ENCODE results near the gene PROSER3.

The PROSER3 gene

DNA sequence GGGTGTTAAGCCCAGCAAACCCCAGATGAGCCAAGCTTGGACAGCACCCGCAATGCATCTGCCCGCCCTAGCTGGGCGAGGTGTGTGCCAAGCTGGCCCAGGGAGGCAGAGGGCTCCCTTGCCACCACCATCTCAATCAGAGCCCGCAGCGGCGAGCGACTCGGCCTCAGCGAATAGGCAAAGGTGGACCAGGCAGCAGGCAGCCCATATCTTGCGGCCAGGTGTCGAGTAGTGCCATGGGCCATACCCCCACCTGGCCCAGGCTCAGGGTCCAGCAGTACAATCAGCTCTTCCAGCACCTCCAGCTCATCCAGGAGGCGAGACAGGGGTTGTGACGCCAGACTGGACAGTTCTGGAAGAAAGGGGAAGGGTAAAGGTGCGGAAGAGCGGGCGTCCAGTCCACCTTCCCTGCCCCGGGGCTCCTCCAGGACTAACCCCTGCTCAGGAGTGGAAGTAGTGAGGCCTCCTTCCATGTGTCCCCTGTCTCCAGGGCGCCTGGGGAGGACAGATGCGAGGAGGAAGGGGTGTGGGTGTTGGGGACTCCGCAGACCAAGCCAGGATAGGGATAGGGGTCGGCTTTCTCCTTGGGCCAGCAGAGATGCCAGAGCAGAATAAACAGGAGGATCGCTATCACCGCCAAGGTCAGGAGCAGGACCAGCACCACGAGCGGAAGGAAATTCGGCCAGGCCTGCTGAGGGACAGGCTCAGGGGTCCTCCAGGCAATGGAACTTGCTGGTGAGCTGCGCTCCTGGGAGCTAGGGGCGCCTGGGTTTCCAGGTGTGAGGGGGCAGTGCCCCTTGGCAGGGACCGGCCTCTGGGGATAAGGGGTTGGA lies 18.5 kb upstream of the PROSER3 start:
- no peak for DNase-seq

DNA sequence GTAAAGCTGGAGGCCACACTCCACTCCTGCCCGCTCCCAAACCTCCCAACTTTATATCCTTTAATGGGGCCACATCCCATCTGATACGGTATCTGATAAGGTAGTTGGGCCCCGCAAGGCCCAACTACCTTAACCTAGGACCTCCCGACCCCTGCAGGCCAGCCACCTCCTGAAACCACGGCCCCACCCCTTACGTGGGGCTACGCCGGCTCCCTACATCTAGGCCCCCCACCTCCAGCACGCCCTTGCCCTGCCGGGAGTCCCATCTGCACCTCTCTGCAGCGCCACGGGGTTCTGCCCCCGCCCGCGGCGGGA lies 17.9 kb upstream of the PROSER3 start:
- DNase-seq = no peak

DNA sequence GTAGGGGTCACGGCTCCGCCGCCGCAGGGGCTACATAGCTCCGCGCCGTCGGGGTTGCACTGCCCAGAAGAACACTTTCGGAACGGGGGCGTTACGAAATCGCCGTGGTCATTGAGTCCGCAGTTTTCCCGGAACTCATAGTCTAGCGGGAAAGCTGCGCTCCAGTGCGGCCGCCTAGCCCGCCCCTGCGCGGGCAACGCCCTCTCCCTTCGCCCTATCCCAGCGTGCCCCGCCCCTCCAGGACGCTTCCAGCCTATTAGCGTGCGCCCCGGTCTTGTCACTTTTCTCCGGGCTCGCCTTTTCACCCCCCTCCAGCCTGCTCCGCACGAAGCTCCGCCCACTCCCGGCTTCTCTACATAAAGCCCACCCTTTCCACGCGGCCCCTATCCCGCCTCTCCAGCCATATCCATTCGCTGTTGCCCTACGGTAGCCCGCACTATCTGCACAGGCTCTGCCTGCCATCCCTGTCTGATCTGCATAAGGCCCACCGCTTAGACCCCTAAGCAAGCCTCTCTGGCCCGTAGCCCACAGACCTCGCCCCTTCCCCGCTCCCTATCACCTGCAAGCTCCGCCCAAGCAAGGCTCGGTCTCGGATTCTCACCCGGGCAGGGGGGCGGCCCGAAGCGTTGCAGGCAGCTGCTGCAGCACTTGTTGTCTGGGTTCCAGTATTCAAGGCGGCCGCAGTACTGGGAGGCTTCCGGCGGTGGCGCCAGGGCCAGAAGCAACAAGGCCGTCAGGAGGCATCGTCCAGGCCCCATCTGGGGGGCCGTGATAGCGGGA lies 17.4 kb upstream of the PROSER3 start:
- DNase-seq = peak; percentile 94

DNA sequence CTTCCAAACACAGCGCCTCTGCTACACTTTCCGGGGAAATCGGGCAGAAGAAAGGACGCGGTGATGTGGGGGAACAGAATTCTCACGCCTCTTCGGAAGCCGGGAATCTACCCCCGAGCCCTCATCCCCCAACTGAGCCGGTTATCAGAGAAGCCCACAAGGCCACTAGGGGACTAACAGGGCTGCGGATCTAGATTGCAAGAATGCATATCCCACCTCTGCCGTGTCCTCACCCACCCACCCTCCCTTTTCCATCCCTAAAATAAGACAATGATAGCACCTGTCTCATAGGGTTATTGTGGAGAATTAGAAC lies 16.8 kb upstream of the PROSER3 start:
- DNase-seq = no peak

DNA sequence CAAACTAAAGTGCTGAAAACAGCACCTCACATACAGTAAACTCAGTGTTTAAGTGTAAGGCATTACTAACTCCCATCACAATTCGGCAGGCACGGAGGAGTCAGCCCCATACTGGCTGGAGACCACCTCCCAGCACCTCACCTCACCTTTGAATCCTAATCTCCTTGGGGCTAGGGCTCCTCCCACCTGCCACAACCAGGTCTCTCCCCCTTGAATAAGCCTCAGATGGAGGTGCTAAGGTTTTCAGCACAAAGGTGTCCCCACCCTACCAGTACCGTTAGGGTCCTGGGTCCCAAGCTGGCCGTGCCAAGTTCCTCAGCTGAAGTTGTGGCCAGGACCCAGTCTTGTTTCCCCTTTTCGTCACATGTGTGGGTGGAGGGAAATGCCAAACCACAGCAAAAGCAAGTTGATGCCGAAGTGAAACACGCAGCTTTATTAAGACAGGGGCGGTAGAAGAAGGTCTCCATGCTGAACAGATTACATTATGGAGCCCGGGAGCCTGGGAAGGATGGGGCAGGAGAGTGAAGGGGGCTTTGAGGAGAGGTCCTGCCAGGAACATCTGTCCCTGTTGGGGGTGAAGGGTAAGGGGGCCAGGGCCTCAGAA lies 15.8 kb upstream of the PROSER3 start, which contains the start of gene IGFLR1:
Gene IGFLR1 (minus strand): TSS at position 332 of the 604 bp plus-strand sequence. CDS start 1,272 bp downstream, outside the sequence.
- peak; percentile 78 for DNase-seq

DNA sequence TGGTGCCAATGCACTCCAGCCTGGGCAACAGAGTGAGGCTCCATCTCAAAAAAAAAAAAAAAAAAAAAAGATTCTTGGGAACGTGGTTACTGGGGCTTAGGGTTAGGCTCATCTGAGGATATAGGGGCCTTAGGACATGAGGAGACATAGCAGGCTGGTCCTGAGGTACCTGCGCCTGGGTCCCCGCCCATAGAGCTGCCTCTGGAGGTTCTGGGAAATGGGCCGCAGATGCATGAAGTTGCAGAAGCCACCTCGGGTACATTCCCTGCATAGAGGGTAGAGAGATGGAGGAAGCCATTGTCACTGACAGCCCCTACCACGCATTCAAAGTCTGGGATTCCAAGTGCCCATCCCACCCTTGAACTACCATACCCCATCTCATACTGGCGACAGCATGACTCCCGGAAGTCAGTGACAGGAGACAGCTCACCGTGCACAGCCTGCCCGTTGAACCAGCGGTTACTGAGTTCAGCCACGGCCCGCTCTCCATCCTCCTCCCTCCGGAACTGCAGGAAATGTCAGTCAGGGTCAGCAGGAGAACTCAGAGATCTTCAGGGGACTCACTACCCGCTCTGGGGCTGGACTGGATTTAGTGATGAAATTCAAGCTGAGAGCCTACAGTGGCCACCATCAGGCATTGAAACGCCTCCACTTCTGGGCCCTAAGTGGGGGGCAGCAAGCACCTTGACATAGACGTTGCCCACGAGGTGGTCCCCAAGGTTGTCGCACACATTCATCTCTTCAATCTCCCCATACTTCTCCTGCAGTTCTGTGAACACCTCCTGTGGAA lies 14.1 kb upstream of the PROSER3 start:
- DNase-seq = no peak

DNA sequence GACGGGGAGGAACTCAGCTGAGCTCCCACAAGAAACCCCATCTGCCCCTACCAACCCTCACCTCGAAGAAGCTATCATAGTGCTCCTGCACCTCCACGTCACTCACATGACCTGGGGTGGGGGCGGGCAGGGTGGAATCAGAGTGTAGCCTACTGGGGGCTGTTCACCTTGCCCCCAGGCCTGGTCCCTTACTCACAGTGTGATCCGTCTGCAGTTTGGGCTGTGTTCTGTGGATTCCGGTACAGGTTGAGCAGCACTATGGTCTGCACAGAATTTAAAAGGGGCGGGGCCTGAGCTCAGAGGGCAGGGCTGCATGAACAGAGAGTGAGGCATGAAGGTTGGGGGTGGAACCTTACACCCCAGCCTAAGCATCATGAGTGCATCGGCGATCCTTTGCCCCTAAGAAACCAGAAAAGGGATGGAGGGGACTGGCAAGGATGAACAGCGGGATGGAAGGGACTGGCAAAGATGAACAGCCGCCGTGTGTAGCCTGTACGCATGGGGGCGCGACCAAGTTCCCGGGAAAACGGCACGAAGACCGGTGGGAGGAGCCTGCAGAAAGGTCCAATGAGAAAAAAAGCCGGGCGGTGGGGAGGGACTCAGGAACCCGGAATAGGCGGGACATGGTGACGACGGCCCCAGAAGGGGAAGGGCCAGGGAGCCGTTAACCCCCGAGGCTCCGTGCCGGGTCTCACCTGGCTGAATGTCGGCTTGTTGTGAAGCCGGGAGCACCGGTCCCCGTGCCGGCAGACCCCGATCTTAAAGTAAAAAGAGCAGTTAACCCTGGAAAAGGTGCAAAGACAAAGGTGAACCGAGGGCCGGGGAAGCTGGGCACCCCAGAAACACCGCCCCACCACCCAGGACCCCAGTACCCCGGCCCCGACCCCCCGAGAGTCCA lies 13.3 kb upstream of the PROSER3 start:
- DNase-seq = peak; percentile 96

DNA sequence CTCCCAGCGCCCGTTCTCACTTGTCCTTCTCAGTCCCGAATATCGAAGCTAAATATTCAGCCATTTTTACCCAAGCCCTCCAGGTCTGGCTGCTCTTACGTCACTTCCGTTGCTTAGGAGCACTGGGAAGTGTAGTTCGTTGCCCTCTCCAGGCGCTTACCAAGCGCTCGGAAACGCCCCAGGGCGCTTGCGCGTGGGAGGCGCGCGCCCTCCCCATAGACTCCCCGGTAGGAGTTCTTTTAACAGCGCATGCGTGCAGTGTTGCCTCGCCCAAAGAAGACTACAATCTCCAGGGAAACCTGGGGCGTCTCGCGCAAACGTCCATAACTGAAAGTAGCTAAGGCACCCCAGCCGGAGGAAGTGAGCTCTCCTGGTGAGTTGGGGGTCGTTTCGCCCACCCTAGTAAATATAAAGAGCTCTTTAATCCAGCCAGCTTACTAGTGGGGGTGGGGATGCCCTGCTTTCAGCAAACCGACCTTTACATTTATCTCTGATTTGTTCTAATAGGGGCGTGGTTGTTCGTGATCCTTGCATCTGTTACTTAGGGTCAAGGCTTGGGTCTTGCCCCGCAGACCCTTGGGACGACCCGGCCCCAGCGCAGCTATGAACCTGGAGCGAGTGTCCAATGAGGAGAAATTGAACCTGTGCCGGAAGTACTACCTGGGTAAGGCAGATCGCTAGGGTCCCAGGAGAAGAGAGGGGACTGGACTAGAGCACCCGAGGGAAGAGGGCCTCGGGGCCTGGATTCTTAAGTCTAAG lies 12.5 kb upstream of the PROSER3 start, which contains the start of the genes PSENEN and U2AF1L4:
Gene PSENEN (plus strand): TSS at position 324 of the 759 bp plus-strand sequence. CDS start 280 bp downstream, at position 604.
Gene U2AF1L4 (minus strand): TSS at position 91 of the 759 bp plus-strand sequence. CDS start 27 bp downstream, at position 64.
- peak; percentile 99 for DNase-seq

DNA sequence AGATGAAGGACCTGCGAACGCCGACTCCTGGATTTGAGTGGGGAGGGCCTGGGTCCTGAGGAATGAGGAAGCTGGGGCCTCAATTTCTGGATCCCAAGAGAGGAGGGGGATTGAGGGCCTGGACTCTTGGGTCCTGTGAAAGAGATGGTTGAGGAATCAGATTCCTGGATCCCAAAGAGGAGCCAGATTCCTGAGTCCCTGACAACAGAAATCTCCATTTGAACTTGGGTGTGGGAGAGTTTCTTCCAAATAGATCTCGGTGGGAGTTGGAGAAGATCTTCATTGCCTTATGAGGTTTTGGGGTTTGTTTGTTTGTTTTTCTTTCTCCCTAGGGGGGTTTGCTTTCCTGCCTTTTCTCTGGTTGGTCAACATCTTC lies 11.9 kb upstream of the PROSER3 start:
- DNase-seq = no peak

DNA sequence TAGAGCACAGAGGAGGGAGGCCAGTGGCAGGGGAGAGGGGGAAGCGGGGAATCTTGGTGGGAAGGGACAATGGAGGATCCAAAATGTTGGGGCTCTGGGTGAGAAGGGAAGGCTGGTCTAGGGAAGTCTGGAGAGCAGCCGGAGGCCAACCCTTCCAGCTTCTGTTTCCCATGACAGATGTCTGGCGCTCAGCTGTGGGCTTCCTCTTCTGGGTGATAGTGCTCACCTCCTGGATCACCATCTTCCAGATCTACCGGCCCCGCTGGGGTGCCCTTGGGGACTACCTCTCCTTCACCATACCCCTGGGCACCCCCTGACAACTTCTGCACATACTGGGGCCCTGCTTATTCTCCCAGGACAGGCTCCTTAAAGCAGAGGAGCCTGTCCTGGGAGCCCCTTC lies 11.4 kb upstream of the PROSER3 start:
- no peak for DNase-seq

DNA sequence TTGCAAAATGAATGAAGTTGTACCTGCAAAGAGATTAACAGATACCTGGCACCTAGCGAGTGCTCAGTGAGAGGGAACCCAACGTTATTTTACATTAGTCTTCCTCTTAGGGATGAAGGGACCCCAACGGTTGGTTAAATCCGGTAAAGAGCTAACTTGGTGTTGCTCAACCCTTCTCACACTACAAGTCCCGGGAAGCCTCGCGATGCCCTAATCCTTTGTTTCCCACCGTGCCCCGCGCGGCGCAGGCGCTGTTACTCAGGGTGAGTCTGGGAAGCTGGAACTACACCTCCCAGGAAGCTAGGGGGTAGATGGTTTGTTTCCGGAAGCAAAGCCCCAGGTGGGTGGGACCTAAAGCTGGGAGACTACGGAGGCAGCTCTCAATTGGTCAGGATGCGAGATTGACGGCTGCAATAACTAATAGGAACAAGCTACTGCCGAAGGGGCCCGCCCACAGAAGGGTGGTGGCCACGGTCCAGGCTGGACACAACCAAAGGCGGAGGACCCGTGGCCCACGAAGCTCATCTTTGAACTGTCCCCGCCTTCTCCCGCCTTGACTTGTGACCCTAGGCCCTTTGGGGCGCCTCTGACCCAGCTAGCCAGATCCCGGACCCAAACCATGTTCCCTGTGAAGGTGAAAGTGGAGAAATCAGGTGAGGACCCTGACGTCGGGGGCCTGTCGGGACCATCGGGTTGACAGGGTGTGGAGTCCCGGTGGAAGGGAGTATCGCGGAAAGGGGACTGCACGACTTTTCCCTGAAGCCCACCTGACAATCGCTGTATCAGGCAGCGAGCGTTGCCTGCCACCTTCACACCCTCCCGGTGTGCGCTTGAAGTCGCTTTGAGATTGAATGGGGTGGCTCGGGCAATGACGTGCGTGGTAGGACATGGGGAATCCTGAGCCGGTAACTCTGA lies 9.6 kb upstream of the PROSER3 start, which contains the start of gene LIN37:
Gene LIN37 (plus strand): TSS at position 471 of the 915 bp plus-strand sequence. CDS start 149 bp downstream, at position 620.
- peak; percentile 99 for DNase-seq

DNA sequence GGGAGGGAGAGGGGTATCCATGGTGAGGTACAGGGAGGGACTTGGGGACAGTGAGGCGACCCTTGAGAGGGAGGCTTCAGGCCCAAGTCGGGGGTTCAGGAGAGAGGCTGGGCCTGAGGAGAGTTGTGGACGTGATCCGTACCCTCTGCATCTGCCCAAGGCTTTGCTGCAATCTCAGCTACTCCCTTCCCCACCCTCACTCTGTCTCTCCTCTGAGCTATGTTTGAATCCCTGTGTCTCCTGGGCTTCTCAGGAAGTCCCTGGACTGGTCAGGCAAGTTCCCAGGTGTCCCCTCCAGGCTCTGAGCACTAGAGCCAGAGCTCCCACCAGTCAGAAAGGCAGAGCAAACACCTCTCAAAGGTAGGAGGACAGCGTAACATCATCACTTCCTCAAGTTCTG lies 7.8 kb upstream of the PROSER3 start:
- no peak for DNase-seq

DNA sequence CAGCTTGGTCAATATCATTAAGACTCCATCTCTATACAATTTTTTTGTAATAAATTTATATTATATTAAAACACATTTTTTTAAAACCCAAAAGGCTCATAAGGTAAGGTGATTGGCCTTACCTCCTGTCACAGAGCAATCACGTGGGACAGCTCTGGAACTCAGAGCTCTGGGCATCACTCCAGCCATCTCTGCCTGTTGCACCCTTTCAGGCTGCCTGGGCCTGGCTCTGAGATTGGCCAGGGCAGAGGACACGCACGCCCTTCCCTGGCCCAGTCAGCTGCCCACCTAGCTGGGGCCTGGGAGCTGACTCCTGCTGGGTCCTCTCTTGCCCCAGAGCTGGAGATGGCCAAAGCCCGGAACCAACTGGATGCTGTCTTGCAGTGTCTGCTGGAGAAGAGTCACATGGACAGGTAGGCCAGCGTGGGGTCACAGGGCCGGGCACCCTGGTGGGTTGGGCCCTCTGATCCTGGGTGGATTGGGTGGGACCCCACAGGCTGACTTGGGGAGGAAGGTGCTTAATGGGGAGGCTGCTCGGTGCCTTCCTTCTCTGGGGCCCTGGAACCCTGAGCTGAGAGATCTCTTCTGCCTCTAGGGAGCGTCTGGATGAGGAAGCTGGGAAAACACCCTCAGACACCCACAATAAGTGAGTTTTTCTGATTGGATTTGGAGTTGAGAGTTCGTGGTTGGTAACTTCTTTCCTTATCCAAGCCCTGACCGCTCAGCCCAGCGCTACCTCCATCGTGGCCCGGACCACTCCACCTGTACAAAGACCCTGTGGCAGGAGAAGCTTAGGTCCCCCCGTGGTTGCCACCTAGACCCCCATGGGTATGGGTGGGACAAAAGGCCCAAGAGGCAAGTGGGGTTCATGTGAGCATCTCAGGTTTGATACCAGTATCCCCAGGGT lies 5.9 kb upstream of the PROSER3 start:
- DNase-seq = no peak

DNA sequence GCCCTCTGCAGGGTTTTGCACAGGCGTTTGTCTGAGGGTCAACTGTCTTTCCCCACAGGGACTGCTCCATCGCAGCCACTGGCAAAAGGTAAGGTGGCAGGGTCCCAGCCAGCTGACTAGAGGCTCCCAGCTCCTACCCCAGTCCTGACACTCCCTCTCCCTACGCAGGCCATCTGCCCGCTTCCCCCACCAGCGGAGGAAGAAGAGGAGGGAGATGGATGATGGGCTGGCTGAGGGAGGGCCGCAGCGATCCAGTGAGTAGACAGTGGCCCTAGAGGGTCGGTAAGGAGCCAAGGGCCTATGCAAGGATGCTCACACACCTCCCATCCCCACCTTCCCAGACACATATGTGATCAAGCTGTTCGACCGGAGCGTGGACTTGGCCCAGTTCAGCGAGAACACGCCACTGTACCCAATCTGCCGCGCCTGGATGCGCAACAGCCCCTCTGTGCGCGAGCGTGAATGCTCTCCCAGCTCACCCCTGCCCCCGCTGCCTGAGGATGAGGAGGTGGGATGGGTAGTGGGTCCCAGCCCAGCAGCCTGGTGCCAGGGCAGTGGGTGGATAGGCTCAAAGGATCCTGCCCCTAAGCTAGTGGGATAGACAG lies 5.1 kb upstream of the PROSER3 start:
- no peak for DNase-seq

DNA sequence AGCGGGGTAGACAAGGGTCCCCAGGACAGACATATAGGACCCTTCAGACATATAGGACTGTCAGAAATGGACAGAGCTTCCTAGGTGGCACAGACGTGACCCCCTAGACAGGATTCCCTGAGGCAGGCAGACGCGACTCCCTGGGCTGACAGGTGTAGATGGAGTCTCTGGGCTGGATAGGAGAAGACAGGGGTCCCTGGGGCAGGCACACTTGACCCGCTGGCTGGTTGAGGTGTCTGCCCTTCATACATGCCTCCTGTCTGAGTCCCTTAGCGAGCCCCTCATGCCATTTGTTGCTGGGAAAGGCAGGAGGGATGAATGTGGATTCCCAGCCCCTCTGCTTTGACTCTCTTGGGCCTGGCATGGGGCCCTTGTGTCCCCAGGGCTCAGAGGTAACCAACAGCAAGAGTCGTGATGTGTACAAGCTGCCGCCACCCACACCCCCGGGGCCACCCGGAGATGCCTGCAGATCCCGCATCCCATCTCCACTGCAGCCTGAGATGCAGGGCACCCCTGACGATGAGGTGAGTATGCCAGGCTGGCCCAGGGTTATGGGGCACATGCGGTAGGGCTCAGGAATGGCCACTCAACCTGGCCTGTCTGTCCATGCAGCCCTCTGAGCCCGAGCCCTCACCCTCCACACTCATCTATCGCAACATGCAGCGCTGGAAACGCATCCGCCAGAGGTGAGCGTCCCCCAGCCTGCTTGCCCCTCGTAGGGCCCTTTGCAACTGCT lies 4.2 kb upstream of the PROSER3 start:
- no peak for DNase-seq

DNA sequence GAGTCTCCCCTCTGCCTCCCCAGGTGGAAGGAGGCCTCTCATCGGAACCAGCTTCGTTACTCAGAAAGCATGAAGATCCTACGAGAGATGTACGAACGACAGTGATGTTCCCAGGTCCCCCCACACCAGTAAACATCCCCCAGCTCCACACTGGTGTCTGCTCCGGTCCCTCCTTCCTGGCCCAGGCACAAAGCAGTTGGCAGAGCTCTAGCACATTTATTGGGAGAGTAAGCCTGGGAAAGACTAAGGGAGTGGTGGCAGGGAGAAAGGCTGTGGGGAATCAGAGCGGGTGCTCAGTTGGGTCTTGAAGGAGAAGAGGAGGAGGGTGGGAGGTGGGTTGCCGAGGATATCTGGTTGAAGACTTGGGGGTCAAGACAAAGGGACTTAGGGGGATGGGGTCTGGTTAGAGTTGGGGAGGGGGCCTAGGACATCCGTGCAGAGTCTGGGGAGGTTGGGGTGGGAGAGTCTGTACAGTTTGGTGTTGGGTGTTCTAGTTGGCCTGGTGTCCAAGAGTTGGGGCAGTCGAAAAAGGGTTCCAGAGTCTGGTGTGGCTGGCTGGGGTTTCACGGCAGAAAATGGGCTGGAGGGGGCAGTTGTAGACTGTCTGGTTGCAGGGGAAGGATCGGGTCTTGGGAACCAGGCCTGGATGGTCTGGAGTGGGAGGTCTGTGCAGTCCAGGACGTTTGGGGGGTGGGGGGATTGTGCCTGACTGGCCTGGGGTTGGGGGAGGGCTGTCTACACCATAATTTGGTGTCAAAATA lies 3.4 kb upstream of the PROSER3 start:
- DNase-seq = no peak

DNA sequence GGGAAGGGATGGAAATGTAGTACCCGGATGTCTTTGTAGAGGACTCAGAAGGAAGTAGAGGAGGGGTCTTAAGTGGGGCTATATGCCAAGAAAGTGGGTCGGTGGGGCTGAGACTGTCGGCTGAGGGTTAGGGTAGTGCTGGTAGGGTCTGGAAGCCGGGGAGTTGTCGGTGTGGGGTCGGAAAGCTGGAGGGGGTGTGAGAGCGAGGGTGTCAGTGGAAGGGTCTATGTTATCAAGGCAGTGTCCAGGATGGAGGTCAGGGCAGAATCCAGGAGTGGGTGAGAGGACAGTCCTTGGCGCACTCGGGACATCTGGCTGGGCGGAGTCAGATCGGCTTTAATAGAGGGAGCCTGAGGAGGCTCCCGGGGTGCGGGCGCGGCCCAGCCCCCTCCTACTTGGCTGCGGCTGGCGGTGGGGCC lies 2.8 kb upstream of the PROSER3 start:
- no peak for DNase-seq

Data from CD4-positive, alpha-beta T cell treated with Interleukin-12 subunit alpha and Interleukin-12 subunit beta, for 1 hour (primary cell).